LNCaP clone FGC (cell line): ENCODE data around the gene TNFRSF9.

Source experiments
- DNase-seq: peaks from one replicate; pipeline ENCODE4 v3.0.0-alpha.2; 2011; ENCODE audit warnings: low read depth
- H3K4me3 ChIP-seq: 2 replicates; pipeline ENCODE4 v1.5.1; 2011; ENCODE audit warnings: mild to moderate bottlenecking, low read depth, low read length, control low read depth
- CTCF ChIP-seq: IDR thresholded peaks from 2 replicates; pipeline ENCODE4 v1.5.1; 2012; ENCODE audit warnings: mild to moderate bottlenecking; ENCODE audit not compliant: control insufficient read depth, insufficient read depth; ENCODE audit errors: extremely low read depth

Gene TNFRSF9

GRCh38 chr1:7940745-7941436 is at the start of gene TNFRSF9:
TSS of gene TNFRSF9 (minus strand) at chr1:7940839. CDS start at chr1:7939994, 845 bp downstream.
- TF ChIP-seq CTCF: no peak
- H3K4me3 ChIP-seq: no peak within 1 kb of the TSS
- no peak for DNase-seq

GRCh38 chr1:7989762-7990428 is 49.3 kb upstream of the TNFRSF9 start:
- no peak for TF ChIP-seq CTCF
- no peak for DNase-seq
- no peak overlapping the region for H3K4me3 ChIP-seq

GRCh38 chr1:7988576-7988975 is 47.9 kb upstream of the TNFRSF9 start:
- no peak overlapping the region for H3K4me3 ChIP-seq
- no peak for TF ChIP-seq CTCF
- DNase-seq: no peak

GRCh38 chr1:7987528-7987927 is 46.9 kb upstream of the TNFRSF9 start:
- no peak for DNase-seq
- TF ChIP-seq CTCF: no peak
- H3K4me3 ChIP-seq: no peak overlapping the region

GRCh38 chr1:7985851-7986612 is 45.4 kb upstream of the TNFRSF9 start:
- no peak overlapping the region for H3K4me3 ChIP-seq
- no peak for DNase-seq
- TF ChIP-seq CTCF: no peak

- TF ChIP-seq CTCF: no peak
- no peak for DNase-seq
- no peak overlapping the region for H3K4me3 ChIP-seq
Measured at GRCh38 chr1:7984811-7985210, 44.2 kb upstream of the TNFRSF9 start.
